Loucy (cell line): ENCODE measurements around the gene ATG16L1.
A peak's percentile ranks its signal among the peaks of the same experiment; 100 is the strongest.

Source experiments
- H2AFZ ChIP-seq: fragments of 200-600 bp; sonication (generic); 2 replicates; pipeline ENCODE4 v1.6.0; 2016; ENCODE audit warnings: antibody characterized with exemption, mild to moderate bottlenecking, low read length, moderate library complexity
- H3F3A ChIP-seq: fragments of 200-600 bp; 2 replicates; pipeline ENCODE4 v1.6.0; 2016; ENCODE audit warnings: antibody characterized with exemption, low read depth, mild to moderate bottlenecking
- H3K27me3 ChIP-seq: fragments of 200-600 bp; sonication (generic); 2 replicates; pipeline ENCODE4 v1.6.1; 2014; ENCODE audit warnings: low read length, mild to moderate bottlenecking; ENCODE audit not compliant: insufficient read depth, poor library complexity, severe bottlenecking
- H3K36me3 ChIP-seq: fragments of 200-600 bp; sonication (generic); 2 replicates; pipeline ENCODE4 v1.6.1; 2016; ENCODE audit warnings: low read length; ENCODE audit not compliant: insufficient read depth
- H3K4me1 ChIP-seq: fragments of 200-600 bp; sonication (generic); 2 replicates; pipeline ENCODE4 v1.5.1; 2014; ENCODE audit warnings: low read length, mild to moderate bottlenecking; ENCODE audit not compliant: insufficient read depth, poor library complexity, severe bottlenecking
- H3K4me2 ChIP-seq: fragments of 200-600 bp; sonication (generic); 2 replicates; pipeline ENCODE4 v1.6.0; 2014; ENCODE audit warnings: antibody characterized with exemption, low read length, low read depth, mild to moderate bottlenecking; ENCODE audit not compliant: poor library complexity, severe bottlenecking
- H3K4me3 ChIP-seq: fragments of 200-600 bp; sonication (generic); 2 replicates; pipeline ENCODE4 v1.5.1; 2014; ENCODE audit warnings: low read length, mild to moderate bottlenecking, mixed read lengths; ENCODE audit not compliant: poor library complexity, severe bottlenecking
- H3K79me2 ChIP-seq: fragments of 200-600 bp; sonication (generic); 2 replicates; pipeline ENCODE4 v1.6.1; 2014; ENCODE audit warnings: low read length; ENCODE audit not compliant: insufficient read depth
- H3K9ac ChIP-seq: fragments of 200-600 bp; sonication (generic); 2 replicates; pipeline ENCODE4 v1.6.0; 2014; ENCODE audit warnings: mild to moderate bottlenecking, low read depth, low read length, moderate library complexity; ENCODE audit not compliant: poor library complexity, severe bottlenecking
- H3K9me2 ChIP-seq: fragments of 200-600 bp; sonication (generic); replicated peaks from 2 replicates; pipeline ENCODE4 v1.6.1; 2016; ENCODE audit warnings: low read depth, low read length, mixed read lengths
- H3K9me3 ChIP-seq: fragments of 200-600 bp; sonication (generic); 2 replicates; pipeline ENCODE4 v1.6.1; 2014; ENCODE audit warnings: mild to moderate bottlenecking, antibody characterized with exemption, low read length, low read depth; ENCODE audit not compliant: insufficient read depth
- H4K20me1 ChIP-seq: fragments of 200-600 bp; sonication (generic); 2 replicates; pipeline ENCODE4 v1.6.0; 2014; ENCODE audit warnings: antibody characterized with exemption, low read length, mild to moderate bottlenecking; ENCODE audit not compliant: insufficient read depth, poor library complexity, severe bottlenecking
- EZH2phosphoT487 ChIP-seq: fragments of 200-600 bp; IDR thresholded peaks from 2 replicates; pipeline ENCODE4 v1.6.1; 2018; ENCODE audit warnings: antibody characterized with exemption, mild to moderate bottlenecking, moderate library complexity, borderline replicate concordance
- TF ChIP-seq, protein P1 (sequence below): fragments of 200-600 bp; sonication (generic); conservative IDR thresholded peaks from 2 replicates; pipeline ENCODE4 v1.5.1; 2014; ENCODE audit warnings: mild to moderate bottlenecking, antibody characterized with exemption, low read length

The ATG16L1 gene

DNA sequence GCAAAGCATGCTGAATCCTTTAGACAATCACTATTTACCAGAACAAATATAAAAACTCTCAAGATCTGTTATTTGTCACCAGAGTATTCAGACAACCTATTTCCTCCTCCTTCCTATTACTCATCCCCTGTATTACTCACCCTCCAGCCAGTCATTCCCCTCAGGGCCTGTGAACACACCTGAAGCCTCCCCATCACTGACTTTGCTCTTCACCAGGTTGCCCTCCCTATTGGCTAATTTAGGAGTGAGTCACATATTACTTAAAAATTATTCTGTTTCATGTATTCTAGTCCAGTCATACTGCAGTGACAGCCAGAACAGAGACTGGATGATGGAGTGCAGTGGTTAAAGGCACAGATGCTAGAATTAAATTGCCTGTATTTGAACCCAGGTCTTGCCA, 3.7 kb upstream of the ATG16L1 start:
- Histone ChIP-seq H3K9me2 (no peaks in the 10 kb centered on the region), H3K36me3 (no peaks in the 10 kb centered on the region), H3K27me3 (no peaks in the 10 kb centered on the region), H3K79me2 (peaks cover 13% of the 10 kb centered on the region), H3K4me2 (no peak overlapping the region), H2AFZ (peak overlapping the region; percentile 42; the same call in 1 of the 2 replicates), H3F3A (no peaks in the 10 kb centered on the region), H3K9me3 (no peaks in the 10 kb centered on the region), H4K20me1 (peaks cover 10% of the 10 kb centered on the region), H3K9ac (no peak overlapping the region), H3K4me3 (no peak overlapping the region), H3K4me1 (peaks cover 8% of the 10 kb centered on the region)
- TF ChIP-seq, protein P1, sequence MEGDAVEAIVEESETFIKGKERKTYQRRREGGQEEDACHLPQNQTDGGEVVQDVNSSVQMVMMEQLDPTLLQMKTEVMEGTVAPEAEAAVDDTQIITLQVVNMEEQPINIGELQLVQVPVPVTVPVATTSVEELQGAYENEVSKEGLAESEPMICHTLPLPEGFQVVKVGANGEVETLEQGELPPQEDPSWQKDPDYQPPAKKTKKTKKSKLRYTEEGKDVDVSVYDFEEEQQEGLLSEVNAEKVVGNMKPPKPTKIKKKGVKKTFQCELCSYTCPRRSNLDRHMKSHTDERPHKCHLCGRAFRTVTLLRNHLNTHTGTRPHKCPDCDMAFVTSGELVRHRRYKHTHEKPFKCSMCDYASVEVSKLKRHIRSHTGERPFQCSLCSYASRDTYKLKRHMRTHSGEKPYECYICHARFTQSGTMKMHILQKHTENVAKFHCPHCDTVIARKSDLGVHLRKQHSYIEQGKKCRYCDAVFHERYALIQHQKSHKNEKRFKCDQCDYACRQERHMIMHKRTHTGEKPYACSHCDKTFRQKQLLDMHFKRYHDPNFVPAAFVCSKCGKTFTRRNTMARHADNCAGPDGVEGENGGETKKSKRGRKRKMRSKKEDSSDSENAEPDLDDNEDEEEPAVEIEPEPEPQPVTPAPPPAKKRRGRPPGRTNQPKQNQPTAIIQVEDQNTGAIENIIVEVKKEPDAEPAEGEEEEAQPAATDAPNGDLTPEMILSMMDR = no peak
- TF ChIP-seq EZH2phosphoT487 = no peak

DNA sequence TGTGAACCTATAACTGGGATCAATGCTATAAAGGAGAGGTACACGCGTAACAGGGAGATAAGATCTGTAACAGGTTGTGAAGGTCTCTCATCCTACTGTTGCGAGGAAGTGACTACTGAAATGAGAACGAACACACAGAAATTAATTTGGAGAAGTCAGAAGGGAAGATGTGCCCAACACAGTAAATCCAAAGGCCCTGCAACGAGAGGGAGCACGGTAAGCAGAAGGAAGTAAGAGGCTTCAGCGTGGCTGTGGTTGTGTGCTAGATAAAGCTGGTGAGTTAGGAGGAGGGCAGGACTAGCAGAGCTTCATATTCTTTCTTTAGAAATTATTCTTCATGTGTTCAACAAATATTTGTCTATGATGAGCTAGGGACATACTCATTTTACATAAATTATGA, 2.5 kb upstream of the ATG16L1 start:
- TF ChIP-seq, protein P1 = no peak
- TF ChIP-seq EZH2phosphoT487 = no peak
- no peaks in the 10 kb centered on the region for H3K36me3 ChIP-seq
- H3K9me3 ChIP-seq = no peaks in the 10 kb centered on the region
- no peak overlapping the region for H3K4me2 ChIP-seq
- no peak overlapping the region for H3K4me3 ChIP-seq
- H4K20me1 ChIP-seq = peaks cover 16% of the 10 kb centered on the region
- peaks cover 17% of the 10 kb centered on the region for H3K4me1 ChIP-seq
- H3K9ac ChIP-seq = no peak overlapping the region
- H3F3A ChIP-seq = no peaks in the 10 kb centered on the region
- no peaks in the 10 kb centered on the region for H3K27me3 ChIP-seq
- H2AFZ ChIP-seq = no peak overlapping the region
- H3K9me2 ChIP-seq = no peaks in the 10 kb centered on the region
- peaks cover 26% of the 10 kb centered on the region for H3K79me2 ChIP-seq

DNA sequence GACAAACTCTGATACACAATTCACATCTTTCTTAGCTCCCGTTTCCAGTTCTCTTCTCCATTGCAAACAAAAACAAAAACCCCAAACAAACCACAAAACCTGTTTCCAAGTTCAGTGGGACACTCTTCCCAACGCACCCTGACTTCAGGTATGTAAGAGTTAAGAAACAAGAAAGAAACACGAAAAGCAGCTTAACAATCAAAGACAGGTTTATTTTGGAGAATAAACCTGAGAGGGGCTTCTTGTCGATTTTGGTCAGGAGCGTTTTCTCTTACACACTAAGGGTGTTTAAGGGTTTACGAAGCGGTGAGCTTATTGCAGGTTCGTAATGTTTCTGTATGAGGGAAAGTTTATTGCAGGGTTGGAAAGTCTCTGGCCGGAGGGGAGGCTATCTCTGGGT, 905 bp upstream of the ATG16L1 start:
- Histone ChIP-seq H3K79me2 (peaks cover 39% of the 10 kb centered on the region), H3K27me3 (no peaks in the 10 kb centered on the region), H3K4me3 (no peak overlapping the region), H2AFZ (peak overlapping the region; percentile 78), H3K9ac (peak overlapping the region; percentile 80), H3K9me2 (no peaks in the 10 kb centered on the region), H4K20me1 (peaks cover 31% of the 10 kb centered on the region), H3K4me1 (peaks cover 30% of the 10 kb centered on the region), H3K9me3 (no peaks in the 10 kb centered on the region), H3F3A (no peaks in the 10 kb centered on the region), H3K4me2 (peak overlapping the region; percentile 57), H3K36me3 (no peaks in the 10 kb centered on the region)
- TF ChIP-seq, protein P1 = no peak
- no peak for TF ChIP-seq EZH2phosphoT487
